Hematopoietic multipotent progenitor cell treated with erythropoietin and hydrocortisone succinate and interleukin-3 and kit ligand, for 17 days (in vitro differentiated cells): ENCODE measurements around the gene NCKAP5L.
"Not testable (repeated sequence)": the region's sequence is repeated elsewhere in the genome, so short reads cannot be mapped to it uniquely, and the experiment has no call there.

ENCODE experiments used
- DNase-seq: peaks from one replicate; pipeline ENCODE4 v3.0.0-alpha.2; 2015; ENCODE audit warnings: low spot score

The NCKAP5L gene

DNA sequence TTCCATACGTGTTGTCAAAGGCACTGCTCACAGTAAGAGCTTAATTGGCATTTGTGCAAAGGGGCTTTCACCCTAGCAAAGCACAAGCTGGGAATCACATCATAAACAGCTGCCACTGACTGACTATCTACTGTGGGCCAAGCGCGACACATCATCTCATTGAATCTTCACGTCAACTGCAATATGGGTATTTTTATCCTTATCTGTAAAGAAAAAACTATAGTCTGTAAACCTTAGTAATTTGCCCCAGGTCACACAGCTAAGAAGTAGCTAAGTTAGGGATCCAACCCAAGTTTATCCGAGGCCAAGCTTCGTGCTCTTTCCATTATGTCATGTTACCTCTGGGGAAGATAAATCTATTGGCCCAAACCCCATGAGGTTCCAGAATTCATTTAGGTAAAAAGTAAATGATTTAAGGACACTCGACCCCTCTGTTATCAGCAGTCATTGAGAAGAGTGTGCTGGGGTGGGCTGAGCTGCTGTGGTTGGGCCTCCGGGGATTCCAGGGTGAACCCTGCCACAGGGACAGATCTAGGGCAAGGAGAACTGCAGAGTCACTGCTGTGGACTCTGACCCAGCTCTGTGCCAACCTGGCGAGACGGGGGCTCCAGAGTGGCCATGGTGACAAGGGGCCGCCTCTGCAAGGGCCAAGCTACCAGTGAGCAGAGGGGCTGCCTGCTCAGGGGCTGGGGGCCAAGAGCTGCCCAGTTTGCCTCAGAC, 27.6 kb downstream of the NCKAP5L start:
- no peak for DNase-seq

DNA sequence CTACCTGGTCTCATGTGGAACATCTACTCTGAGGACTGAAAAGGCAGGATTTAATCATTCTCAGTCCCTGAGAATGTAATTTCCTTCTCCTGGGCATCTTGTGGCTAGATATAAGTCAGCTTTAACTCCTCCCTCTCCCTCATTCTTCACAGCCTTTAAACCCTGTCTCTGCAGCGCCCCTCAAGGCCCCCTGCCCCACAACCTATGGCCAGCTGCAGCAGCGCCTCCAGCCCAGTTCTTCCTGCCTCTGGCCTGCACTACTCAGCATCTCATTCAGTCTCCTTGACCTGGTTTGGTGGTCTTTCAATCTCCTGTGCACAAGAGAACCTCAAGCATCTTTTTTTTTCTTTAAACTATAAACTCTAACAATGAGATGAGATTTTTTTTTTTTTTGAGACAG, 29.3 kb downstream of the NCKAP5L start:
- no peak for DNase-seq

GRCh38 chr12:49798248-49798647, 30.0 kb downstream of the NCKAP5L start:
- DNase-seq = no peak

DNA sequence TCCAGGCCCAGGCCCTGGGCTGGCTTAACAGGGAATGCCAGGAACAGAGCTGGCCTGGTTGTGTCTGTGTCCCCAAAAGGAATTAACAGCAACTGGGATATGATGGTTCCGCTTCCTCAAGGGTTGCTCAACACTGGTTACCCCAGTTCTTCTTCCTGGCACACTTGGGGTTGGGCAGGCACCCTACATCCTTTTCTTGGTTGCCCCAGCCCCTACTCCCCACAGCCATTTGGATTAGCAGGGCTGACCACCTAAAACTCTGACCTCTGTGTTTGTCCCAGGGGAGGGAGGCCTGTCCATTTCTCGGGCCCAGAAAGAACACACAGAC, 30.8 kb downstream of the NCKAP5L start:
- DNase-seq = no peak

- no peak for DNase-seq
Observed at GRCh38 chr12:49796606-49797448, 31.4 kb downstream of the NCKAP5L start.

- DNase-seq = no peak
Observed at GRCh38 chr12:49796155-49796554, 32.1 kb downstream of the NCKAP5L start.

- DNase-seq = no peak
Observed at GRCh38 chr12:49795654-49796105, 32.5 kb downstream of the NCKAP5L start.

GRCh38 chr12:49794811-49795653, 33.2 kb downstream of the NCKAP5L start:
- no peak for DNase-seq

- no peak for DNase-seq
Observed at GRCh38 chr12:49794021-49794420, 34.2 kb downstream of the NCKAP5L start.

GRCh38 chr12:49793620-49794019, 34.6 kb downstream of the NCKAP5L start:
- no peak for DNase-seq

DNA sequence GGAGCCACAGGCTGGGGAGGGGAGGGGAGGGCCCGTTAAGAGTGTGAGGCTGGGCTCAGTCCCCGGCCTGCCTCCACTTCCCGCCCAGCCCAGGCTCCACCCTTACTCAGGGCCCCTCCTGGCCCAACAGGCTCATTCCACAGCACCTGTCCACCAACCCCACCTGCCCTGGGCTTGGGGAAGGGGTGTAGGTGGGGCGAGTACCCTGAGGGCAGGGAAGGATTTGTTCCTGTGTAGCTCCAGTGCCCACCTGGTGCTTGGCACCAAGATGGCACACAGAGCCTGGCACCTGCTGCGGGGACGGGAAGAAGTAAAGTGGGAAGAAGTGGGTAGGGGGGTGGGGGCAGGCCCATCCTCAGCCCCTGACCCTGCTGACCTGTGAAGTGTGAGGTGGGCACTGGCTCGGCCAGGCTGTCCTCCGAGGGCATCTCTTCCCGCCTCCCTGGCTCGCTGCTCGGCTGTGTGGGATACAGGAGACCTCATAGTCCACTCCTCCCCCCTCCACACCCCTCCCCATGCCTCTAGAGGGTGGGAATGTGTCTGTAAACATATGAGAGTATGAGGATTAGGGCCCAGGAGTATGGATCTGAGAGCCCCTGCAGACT, 35.1 kb downstream of the NCKAP5L start:
- DNase-seq = no peak

DNA sequence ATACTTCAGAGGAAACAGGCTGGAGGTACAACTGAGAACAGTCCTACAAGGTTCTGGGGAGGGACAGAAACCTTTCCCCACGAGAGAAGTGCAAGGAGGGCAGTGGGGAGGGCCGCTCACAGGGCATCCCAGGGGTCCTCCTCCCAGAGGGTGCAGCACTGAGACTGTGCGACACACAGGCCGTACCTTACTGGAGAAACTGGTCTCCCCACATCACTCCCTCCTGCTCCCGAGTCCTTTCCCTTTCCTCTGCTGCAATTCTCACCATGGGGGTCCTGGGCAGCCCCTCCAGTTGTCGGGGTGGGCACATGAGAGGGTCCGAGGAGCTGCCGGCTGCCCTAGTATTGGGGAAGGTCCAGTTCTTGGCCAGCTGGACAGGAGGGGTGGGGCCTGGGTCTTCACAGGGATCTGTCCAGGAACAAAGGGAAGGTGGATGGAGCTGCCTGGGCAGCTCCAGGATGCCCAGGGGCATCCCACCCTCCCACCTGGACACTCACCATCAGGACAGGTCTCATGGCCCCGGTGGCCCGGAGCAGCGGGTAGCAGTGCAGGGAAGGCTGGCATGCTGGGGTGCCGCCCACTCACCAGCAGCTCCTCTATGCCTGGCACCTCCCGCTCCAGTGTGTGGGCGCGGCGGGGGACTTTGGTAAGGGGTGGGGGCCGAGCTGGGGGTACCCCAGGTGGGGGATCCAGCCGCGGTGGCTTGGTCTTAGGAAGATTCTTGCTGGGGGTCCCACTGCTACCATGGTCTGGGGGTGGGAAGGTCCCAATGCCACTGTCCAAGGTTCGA, 35.8 kb downstream of the NCKAP5L start:
- no peak for DNase-seq

DNA sequence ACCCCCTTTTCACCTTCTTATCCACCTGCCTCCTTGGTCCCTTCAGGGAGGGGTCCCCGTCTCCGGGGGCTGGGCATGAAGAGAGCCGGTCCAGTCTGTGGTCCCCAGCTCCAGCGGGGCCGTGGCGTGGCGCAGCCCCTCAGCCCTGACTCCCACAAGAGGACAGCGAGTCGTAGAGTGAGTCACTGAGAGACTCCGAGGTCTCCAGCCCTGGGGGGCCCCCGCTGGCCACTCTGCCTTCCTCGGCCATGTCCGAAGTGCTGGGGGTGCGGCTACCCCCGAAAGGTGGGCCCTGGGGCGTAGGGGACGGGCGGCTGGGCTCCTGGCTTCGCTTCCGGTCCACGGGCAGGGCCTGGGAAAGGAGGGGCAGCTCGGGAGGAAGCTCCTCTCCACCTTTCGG, 36.5 kb downstream of the NCKAP5L start:
- no peak for DNase-seq

- no peak for DNase-seq
Observed at GRCh38 chr12:49790741-49791555, 37.3 kb downstream of the NCKAP5L start.

- DNase-seq = no peak
Observed at GRCh38 chr12:49789992-49790391, 38.2 kb downstream of the NCKAP5L start.

DNA sequence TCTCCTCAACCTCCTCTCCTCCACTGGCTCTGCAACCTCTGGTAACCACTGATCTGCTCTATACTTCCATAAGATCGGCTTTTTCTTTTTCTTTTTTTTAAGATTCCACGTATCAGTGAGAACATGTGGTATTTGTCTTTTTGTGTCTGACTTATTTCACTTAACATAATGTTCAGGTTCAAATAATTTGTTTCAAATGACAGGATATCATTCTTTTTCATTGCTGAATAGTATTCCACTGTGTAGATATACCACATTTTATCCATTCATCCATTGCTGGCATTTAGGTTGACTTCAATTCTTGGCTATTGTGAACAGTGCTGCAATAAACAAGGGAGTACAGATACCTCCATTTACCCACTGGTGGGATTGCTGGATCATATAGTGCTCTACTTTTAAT, 40.5 kb downstream of the NCKAP5L start:
- no peak for DNase-seq

DNA sequence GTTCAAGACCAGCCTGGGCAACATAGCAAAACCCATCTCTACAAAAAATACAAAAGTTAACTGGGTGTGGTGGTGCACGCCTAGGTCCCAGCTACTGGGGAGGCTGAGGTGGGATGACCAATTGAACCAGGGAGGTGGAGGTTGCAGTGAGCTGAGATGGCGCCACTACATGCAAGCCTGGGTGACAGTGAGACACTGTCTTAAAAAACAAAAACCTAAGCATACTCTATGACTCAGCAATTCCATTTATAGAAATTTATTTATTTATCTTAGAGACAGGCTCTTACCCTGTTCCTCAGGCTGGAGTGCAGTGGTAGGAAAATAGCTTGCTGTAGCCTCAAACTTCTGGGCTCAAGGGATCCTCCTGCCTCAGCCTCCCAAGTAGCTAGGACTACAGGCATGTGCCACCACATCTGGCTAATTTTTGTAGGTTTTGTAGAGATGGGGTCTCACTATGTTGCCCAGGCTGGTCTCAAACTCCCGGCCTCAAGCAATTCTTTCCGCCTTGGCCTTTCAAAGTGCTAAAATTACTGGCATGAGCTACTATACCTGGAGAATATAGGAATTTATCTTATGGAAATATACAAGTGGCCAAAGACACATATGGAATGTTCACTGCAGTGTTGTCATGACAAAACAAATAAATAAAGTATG, 43.3 kb downstream of the NCKAP5L start:
- no peak for DNase-seq

- DNase-seq = no peak
Observed at GRCh38 chr12:49783917-49784676, 44.1 kb downstream of the NCKAP5L start.

GRCh38 chr12:49780914-49781313, 47.3 kb downstream of the NCKAP5L start:
- DNase-seq = not testable (repeated sequence)
